NCI-H2227 treated with DMSO at 0.1 percent for 48 hours (cell line): ENCODE results near the gene GADD45A.

Experiments
- DNase-seq: peaks from one replicate; lab custom pipeline; 2025; lab: John Stamatoyannopoulos, UW

Gene GADD45A

GRCh38 chr1:67668660-67669059 lies 16.3 kb upstream of the GADD45A start:
- no peak for DNase-seq

DNA sequence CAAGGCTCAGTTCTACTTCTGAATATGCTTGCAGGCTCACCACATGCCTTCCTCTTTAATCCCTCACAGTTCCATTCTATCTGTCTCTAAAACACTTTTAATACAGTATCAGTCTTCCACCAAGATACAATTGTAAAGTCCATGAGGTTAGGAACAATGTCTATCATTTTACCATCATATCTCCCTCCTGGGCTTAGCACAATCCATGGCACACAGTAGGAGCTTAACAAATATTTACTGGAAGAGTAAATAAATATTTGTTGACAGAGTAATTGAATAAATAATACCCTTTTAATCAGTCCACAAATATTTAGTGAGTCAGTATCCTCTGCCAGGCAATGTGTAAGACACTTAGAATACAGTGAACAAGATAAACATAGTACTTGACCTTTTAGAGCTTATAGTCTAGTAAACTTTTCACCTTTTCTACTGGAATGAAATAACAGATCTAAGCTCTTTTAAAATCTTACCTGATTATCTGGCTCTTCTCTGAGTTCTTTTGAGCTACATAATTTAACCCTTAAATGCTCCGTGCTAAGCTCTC lies 12.7 kb upstream of the GADD45A start:
- DNase-seq: no peak

DNA sequence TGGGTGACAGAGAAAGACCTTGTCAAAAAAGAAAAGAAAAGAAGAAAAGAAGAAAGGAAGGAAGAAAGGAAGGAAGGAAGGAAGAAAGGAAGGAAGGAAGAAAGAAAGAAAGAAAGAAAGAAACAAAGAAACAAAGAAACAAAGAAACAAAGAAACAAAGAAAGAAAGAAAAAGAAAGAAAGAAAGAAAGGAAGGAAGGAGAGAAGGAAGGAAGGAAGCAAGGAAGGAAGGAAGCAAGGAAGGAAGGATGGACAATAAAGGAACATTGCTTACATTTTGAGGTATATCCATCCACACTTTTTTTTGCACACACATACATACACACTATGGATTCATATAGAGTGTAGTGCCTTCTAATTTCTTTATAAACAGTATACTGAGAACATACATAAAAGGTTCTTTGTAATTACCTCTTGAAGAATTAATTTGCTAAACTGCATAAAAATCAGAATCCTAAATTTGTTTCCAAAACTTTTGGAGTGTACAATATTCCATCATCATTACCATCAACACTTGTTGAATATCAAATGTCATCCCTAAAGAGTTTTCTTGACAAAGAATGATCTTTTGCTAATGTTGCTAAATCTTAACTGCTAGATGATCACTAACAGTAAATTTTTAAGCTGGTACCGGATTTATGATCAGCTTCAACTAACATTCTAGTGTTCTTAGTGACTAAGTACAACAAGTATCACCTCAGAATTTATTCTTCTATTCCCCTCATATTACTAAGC lies 11.4 kb upstream of the GADD45A start:
- DNase-seq: no peak

DNA sequence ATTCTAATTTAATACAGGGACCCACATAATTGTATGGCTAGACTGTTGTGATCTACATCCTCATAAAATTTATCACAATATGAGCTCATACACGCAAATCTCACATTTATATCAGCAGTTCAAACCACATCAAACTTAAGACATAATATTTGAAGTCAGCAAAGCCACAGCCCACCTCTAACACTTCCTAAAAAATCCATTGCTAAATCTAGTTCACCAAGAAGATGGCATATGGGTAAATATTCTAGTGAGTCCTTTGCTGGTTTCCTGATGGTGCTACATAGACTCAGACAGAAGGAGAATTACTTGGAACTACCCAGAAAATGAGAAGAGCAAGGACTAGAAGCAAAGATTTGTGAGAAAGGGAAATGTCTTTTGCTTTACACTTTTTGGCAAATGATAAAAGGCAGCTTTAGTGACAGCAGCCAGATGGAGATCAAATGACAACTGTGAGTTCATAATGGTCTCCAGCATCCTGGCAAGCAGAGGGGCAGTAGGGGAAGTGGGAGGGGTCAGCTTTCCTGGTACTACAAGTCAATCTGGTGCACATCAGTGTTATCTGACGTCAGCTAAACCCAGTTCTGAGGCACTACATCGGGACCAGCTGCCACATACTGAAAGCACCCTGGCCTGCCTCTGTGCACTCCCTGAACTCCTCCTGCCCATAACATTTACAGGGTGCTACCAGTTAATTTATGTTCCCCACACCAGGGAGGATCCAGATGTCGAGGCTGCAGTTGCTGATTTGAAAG lies 10.6 kb upstream of the GADD45A start:
- no peak for DNase-seq

- DNase-seq: no peak
Measured at GRCh38 chr1:67675800-67676199, 9.2 kb upstream of the GADD45A start.

GRCh38 chr1:67676287-67676686 lies 8.7 kb upstream of the GADD45A start:
- DNase-seq: no peak

GRCh38 chr1:67676946-67677345 lies 8.1 kb upstream of the GADD45A start:
- no peak for DNase-seq

DNA sequence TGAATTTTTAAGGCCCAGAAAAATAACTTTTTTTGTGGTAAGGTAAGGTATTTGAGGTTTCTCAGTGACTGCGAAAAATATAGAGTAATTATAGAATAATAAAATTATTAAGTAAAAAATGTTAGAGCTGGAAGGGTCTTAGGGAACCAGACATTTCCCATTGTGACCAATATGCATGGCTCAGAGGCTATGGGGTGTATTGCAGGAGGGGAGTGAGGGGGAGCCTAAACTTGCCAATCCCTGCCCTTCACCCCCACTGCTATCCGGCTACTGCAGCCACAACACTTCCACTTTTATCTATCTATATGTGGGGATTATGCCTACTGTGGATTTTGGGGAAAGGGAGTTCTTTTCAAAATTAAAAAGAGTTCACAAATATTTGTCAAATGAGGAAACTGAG lies 7.6 kb upstream of the GADD45A start:
- DNase-seq: no peak

DNA sequence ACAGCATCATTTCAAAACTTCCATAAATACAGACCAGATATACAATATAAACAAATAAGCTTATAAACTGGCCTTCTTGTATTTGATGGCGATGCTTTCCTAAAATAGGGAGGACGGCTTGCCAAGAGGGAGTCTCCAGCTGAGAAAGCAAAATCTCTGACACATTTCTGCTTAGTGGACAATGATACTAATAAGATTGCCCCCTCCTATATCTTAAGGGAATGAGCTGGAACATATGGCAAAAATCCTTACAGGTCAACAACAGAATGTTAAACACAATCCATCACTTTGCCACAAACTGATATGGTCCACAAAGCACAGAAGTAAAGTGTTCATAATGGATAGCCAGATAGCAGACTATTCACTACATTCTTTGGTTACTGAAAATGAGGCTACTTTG lies 7.1 kb upstream of the GADD45A start:
- no peak for DNase-seq

DNA sequence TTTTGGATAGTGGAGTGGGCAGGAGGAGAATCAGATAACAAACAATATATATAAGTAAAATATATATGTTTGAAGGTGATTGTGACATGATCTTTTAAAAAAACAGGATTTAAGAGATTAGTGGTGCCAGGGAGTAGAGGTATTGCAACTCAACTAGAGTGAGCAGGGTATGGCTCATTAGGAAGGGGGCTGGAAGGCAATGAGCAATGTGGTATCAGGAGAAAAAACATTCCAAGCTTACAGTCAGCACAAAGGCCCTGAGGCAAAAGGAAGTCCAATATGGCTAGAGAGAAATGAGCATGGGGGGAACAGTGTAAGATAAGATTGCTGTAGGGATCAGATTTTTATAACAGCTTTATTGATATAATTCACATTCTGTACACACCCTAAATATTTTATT lies 5.3 kb upstream of the GADD45A start:
- DNase-seq: no peak

DNA sequence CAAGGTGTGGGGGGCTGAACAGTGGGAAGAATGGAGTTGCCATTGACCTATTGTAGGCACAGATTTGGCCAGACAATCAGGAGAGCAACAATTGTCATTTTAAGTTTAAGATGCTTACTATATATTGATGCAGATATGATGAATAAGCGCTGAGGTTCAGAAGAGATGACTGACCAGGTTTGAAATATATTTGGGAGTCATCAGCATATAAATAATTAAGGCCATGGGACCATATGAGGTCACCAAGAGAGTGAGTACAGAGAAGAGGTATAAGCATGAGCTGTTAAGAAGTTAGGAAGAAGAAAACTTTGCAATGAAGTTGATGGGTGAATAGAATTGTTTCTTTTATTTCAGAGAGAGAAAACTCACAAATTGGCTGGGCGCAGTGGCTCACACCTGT lies 4.5 kb upstream of the GADD45A start:
- no peak for DNase-seq

GRCh38 chr1:67682659-67683197 lies 2.3 kb upstream of the GADD45A start:
- DNase-seq: no peak

DNA sequence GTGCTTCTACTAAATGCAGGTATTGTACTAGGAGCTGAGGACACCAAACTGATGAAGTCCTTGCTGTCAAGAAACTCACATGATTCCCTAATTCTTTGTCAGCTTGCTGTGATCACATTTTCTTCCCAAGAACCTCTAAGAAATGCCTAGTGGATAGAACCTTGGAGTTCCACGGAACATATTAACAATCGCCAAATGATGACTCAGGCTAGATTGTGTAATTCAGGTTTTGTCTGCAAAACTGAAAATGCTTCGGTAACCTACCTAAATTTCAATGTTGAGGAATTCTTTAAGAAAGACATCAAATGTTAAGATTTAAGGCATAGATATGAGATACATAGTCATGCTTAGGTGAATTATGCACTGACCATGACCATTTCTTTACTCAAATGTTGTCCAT lies 1.7 kb upstream of the GADD45A start:
- no peak for DNase-seq

DNA sequence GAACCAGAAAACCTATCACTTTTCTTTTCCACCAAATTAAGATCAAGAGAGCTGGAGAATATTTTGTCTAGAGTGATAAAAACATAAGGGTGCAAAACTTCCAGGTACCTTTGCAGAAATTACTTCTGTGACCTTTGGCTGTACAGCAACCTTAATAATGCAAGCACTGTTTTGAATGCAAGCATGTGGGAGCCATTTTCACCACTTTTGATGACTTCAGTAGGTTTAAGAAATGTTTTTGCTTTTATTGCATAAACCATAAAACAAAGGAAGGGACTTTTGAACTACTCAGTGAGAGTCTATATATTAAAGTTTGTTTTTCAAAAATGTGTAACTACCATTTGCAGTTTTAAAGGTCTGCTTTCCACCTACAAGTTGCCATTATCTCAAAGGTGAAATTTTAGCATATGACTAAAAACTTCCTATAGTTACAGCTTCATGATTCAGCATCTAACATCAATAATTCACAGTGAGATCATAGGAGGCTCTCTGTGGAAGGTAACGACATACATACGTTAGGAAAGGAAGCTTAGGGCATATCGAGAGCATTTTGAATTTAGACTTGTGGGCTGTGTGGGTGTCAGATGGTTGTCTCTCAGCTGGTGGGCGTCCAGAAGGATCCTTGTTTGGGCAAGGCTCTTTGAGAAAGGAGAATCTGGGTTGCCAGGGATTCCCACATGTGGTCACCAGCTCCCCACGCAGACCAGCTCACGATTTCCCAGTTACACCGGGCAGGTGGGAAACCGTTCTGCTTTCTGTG lies 1.1 kb upstream of the GADD45A start:
- no peak for DNase-seq

DNA sequence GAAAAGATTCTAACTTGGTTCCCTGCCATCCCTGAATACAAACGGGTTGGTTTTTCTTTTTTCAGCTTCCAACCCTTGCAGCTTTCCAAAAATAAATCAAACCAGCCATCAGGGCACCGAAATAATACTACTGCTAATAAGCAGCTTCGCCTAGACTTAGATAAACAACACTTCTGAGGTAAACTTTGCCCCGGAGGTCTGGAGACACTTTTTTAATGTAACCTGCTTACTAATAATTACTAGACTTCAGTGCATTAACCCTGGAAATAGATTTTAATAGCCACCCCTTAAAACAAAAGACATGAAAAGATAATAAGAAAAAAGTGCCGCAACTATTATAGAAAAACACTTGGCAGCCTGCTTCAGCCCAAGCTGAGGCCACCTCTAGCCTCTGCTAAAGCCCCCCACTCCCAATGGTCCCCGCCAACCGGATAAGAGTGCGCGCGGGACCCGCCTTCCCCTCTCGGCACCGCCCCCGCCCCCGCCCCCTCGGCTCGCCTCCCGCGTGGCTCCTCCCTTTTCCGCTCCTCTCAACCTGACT lies 405 bp upstream of the GADD45A start:
- peak; percentile 69 for DNase-seq

DNA sequence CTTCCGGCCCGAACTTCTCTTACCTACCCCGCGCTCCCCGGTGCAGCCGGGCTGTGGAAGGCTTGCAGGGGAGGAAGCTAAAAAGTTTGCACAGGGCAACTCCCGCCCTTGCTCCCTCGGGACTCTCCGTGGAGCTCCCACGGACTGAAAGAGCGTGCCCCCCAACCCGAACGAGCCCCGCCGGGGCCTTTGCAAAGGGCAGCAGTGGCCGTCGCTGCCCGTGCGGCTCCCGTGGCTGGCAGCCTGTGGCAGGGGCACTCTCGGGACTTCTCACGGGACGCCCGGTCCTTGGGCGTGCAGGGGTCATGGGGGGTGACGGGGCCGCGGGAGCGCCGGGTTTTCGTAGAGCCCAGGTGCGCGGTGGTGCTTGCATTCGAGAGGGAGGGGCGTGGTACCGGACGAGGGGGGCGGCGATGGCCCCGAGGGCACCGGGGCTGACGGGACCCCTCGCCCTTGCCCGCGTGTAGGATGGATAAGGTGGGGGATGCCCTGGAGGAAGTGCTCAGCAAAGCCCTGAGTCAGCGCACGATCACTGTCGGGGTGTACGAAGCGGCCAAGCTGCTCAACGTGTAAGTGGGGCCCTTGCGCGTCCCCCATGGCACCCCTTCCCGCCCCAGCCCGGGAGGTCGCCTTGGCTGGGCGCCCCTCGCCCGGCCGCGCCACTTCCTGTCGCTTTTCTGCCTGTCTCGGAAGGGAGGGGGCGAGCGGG lies 711 bp downstream of the GADD45A start:
- DNase-seq: no peak

GRCh38 chr1:67686267-67687197 lies 1.5 kb downstream of the GADD45A start:
- DNase-seq: peak; percentile 51

- DNase-seq: no peak
Measured at GRCh38 chr1:67687198-67687545, 2.2 kb downstream of the GADD45A start.

GRCh38 chr1:67687649-67688048 lies 2.6 kb downstream of the GADD45A start:
- DNase-seq: no peak

DNA sequence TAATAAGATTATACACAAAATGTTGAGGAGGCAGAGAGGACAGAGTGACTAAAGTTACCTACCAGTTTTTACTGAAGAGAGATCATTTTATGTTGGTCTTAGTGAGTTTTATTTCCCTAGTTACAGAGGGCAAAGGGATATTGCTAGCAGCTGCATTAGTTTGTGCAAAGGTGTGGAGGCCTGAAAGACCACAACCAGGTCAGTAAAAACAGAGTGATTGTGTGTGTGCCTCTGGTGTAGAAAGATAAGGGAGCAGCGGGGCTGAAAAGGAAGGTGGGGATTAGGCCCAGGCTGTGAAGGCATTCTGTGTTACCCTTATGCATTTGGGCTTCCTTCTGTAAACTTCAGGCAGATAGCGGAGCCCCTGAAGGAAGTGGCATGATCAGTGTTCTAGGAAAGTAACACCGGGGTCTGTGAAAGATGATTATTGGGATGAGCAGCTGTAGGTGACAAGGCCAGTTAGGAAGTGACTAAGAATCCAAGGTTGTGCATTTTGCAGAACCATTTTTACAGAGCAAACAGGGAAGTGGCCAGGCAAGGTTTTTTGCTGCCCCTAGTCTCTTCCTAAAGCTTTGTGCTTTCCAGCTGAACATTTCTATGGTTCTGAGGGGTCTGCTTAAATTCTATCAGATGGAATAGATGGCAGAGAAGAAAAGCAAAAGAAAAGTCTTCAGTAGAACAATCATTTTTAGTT lies 3.7 kb downstream of the GADD45A start:
- DNase-seq: no peak
